ENCODE data around the gene PLK1.
A peak's percentile ranks its signal among the peaks of the same experiment; 100 is the strongest.
"Not testable (repeated sequence)": the region's sequence is repeated elsewhere in the genome, so short reads cannot be mapped to it uniquely, and the experiment has no call there.

The PLK1 gene

DNA sequence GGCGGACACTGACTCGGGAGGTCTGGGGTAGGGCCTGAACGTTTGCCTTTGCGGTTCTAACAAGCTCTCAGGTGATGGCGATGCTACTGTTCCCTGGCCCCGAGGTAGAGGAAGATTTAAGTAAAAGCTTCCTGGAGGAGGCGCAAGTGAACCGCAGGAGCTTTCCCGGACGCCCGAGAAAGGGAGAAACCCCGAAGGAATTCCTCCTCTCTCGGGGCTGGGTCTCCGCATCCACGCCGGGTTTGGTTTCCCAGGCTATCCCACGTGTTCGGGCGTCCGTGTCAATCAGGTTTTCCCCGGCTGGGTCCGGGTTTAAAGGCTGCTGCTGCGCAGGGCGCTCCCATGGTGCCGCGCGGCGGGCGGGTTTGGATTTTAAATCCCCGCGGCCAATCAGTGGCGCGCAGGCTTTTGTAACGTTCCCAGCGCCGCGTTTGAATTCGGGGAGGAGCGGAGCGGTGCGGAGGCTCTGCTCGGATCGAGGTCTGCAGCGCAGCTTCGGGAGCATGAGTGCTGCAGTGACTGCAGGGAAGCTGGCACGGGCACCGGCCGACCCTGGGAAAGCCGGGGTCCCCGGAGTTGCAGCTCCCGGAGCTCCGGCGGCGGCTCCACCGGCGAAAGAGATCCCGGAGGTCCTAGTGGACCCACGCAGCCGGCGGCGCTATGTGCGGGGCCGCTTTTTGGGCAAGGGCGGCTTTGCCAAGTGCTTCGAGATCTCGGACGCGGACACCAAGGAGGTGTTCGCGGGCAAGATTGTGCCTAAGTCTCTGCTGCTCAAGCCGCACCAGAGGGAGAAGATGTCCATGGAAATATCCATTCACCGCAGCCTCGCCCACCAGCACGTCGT, at the start of gene PLK1:
PLK1 (plus strand) TSS at position 460 of the 844 bp plus-strand sequence; CDS start at position 504, 44 bp downstream.
- peak; percentile 38 for DNase-seq

- DNase-seq, result no peak
Observed at GRCh38 chr16:23629516-23629915, 49.2 kb upstream of the PLK1 start.

DNA sequence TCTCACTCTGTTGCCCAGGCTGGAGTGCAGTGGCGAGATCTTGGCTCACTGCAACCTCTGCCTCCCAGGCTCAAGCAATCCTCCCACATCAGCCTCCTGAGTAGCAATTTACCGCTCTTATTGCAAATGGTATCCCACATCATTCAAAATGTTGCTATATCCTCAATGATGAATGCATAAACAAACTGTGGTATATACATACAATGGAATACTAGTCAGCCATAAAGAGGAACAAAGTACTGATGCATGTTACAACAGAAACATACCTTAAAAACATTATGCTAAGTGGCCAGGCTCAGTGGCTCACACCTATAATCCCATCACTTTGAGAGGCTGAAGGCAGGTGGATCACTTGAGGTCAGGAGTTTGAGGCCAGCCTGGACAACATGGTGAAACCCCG, 46.8 kb upstream of the PLK1 start:
- not testable (repeated sequence) for DNase-seq

DNA sequence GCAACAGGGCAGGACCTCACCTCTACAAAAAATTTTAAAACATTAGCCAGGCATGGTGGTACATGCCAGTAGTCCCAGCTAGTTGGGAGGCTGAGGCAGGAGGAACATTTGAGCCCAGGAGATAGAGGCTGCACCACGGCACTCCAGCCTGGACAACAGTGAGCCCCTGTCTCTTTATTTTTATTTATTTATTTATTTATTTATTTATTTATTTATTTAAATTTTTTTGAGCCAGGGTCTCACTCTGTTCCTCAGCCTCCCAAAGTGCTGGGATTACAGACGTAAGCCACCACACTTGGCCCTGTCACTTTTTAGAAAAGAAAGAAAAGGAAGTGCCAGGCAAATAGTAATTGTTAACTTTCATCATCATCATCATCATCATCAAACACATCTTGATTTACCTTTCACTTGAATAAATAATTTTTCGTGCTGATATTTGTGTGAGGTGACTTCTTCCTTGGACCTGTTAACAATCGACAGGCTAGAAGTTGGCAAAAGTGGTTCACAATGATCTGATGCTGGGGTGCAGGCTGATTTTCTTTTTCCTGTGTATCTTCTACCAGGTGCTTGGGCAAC, 44.1 kb upstream of the PLK1 start:
- DNase-seq, result no peak

GRCh38 chr16:23635958-23636357, 42.7 kb upstream of the PLK1 start:
- no peak for DNase-seq

- no peak for DNase-seq
Observed at GRCh38 chr16:23640615-23640930, 38.1 kb upstream of the PLK1 start.

DNA sequence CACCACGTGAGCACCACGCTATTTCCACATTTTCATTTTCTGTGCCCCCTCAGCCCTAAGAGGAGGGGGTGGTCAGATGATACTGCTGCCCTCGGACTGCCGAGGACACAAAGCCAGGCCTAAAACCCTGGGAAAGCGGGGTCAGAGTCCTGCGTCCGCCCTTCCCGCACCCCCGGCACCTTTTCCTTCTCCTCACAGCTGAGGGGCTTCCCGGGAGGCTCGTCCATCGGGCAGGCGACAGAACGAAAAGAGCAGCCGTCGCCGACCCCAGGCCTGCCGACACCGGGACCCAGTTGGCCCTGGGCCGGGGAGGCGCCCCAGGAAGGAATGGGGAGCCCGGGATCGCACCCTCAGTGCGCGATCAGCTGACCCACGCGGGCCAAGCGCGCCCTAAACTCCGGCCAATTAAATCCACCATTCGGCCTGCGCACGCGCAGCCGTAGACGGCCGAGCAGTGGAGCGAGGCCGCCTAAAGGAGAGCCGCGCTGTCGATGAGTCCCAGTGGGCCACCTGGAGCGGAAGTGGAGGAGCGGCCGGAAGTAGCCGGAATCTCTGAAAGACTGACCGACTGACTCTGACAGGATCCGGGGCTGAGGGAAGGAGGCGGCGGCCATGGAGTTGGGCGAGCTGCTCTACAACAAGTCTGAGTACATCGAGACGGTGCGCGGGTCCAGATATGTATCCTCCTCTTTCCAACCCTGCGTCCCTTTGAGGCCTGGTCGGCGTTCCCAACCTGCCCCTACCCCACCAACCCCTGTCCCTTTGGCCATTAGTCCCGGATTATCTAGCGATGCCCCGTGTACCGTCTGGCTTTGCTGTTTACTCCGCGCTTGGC, 37.5 kb upstream of the PLK1 start, which contains the start of the genes DCTN5 and PALB2:
DCTN5 (plus strand) TSS at position 536 of the 835 bp plus-strand sequence; CDS start at position 613, 77 bp downstream.
PALB2 (minus strand) TSS at position 380 of the 835 bp plus-strand sequence; CDS start at position 227, 153 bp downstream.
- DNase-seq, result peak; percentile 51

DNA sequence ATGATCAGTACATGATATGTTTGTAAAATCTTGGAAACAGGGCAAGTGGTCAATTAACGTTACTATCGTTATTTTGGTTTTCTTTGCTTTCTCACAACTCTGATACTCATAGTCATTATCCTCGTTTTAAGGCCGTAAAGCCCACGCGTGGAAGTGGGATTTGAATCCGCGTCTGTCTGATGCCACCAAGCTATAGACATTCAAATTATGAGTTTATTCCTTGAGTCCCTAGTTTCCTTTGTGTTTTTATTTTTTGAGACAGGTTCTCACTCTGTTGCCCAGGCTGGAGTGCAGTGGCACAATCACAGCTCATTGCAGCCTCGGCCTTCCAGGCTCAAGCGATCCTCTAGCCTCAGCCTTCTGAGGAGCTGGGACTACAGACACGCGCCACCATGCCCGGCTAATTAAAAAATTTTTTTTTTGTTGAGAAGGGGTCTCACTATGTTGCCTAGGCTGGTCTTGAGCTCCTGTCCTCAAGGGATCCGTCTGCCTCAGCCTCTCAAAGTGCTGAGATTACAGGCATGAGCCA, 36.4 kb upstream of the PLK1 start:
- no peak for DNase-seq

GRCh38 chr16:23650674-23651416, 27.8 kb upstream of the PLK1 start:
- DNase-seq, result no peak

GRCh38 chr16:23651943-23652468, 26.7 kb upstream of the PLK1 start:
- no peak for DNase-seq

DNA sequence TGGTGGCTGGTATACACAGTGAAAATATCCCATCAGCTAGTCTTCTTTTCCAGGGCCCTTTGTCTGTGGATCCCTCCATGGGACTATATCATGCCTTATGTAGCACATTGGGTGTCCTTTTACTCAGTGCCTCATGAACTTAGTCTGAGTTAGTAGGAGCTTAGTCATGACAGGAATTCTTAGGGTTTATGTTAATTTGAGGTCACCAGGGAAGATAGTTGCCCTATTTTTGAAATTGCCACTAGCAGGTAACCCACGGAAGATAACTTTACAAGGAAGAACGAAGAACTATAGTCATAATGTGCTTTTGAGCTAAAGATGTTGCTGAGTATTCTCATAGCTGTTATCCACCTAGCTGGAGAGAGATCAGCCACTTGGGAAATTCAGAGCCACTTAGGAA, 14.8 kb upstream of the PLK1 start:
- DNase-seq, result no peak

DNA sequence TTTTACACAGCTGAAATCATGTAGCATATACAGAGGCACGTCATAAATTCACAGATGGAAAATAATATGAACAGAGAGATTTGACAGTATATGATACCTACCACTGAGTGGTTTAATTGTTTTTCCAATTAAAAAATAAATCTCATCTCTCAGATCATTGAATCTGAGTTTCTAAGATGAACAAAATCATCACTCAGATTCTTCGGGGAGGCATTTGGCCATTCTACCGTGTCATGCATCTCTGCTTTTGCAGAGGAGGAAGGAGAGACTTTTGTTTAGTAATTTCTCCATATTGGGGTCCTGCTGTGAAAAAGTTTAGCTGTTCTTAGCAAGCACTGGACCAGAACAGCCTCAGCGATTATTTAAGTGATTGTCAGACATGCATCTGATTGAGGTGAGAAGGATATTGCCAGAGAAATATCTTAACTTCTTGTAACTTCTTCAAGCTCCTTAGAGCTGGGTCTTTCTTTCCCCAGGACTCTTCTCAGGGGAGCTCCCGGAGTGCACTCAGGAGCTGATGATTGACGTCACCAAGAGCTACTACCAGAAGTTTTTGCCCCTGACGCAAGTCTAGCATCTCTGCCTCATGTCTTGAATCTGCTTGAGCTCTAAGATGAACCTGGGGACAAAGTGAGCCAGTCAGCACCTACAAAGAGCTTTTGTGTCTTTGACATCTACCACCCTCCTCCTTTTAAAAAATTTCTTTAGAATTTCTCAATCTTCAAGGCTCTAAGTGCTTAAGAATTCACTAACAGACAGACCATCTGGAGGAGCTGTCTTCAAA, 11.9 kb upstream of the PLK1 start:
- no peak for DNase-seq

GRCh38 chr16:23667355-23667659, 11.4 kb upstream of the PLK1 start:
- DNase-seq, result no peak

DNA sequence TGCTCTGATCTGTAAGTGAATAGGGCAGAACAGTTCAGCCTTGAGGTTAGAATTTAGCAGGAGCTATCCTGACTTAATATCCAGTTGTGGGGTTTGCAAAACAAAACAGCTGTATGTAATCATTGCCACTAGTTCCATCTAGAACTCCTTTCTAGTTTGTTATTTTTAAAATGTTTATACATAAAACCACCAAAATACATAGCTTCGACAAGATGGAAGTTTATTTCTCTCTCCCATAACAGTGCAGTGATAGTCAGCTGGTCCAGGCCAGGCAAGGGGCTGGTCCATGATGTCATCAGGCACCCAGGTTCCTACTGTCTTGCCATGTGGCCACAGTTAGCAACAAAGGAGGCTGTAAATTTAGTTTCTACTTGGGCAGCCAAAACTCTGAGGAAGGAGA, 10.5 kb upstream of the PLK1 start:
- no peak for DNase-seq

DNA sequence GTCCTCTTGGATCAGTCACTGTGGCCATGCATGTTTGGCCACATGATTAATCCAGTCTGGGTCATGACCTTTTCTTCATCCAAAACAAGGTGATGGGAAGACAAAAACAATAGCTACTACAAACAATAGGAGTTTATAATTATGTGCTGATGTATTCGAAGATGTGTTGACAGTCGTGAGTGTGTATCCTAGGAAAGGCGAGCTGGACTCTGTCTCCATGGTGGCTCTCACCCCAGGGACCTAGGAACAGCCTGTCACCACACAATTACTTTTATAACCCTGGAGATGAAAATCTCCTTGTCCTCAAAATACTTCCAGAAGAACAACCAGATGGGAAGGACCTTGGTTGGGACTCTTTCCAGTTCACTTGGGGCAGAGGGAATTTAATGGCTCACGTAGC, 9.8 kb upstream of the PLK1 start:
- DNase-seq, result no peak

GRCh38 chr16:23670137-23670776, 8.4 kb upstream of the PLK1 start:
- DNase-seq, result no peak

DNA sequence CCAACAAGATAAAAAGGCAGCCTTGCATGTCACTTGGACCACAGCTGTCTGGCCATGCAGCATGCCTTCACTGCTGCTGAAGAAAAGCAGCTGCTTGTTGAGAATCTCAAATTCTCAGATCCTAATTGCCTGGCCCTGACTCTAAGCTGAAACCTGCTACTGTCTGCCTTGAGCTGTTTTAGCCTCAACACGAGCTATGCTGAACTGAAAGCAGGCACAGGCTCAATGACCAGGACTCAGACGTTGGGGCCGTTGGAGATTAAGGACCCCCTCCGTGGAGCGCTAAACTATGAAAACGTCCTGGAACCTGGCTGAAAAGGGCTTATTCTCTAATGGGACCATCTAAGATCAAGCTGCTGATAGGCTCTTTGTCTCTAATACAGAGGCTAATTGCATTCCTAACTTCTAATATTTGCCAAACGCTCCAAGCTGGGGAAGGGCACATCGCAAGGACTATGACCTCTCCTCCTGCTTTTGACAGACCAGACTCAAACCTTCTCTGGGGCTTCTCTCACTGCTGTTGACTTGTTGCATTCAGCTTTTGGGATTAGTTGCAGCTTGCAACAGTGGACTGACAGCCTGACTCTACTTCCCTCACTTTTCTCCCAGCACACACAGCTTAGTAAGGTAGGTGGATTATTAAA, 4.6 kb upstream of the PLK1 start:
- DNase-seq, result no peak

DNA sequence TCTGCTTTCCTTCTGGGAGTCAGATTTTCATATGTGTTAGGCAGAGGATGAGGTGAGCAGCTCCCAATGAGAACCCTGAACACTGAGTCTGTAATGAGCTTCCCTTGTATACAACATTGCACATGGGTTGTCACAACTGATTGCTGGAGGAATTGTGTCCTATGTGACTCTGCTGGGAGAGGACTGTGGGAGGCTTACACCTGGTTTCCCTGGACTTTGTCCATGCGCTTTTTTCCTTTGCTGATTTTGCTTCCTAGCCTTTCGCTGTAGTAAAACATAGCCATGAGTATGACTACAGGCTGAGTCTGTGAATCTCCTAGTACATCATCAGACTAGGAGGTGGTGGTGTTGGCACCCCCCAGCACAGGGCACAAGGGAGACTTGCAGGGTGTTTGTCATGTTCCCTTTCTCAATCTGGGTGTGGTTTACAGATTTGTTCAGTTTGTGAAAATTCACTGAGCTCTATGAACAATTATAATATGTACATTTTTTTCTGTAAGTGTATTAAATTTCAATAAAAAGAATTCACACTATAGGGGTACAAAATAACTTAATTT, 1.7 kb upstream of the PLK1 start:
- no peak for DNase-seq

DNA sequence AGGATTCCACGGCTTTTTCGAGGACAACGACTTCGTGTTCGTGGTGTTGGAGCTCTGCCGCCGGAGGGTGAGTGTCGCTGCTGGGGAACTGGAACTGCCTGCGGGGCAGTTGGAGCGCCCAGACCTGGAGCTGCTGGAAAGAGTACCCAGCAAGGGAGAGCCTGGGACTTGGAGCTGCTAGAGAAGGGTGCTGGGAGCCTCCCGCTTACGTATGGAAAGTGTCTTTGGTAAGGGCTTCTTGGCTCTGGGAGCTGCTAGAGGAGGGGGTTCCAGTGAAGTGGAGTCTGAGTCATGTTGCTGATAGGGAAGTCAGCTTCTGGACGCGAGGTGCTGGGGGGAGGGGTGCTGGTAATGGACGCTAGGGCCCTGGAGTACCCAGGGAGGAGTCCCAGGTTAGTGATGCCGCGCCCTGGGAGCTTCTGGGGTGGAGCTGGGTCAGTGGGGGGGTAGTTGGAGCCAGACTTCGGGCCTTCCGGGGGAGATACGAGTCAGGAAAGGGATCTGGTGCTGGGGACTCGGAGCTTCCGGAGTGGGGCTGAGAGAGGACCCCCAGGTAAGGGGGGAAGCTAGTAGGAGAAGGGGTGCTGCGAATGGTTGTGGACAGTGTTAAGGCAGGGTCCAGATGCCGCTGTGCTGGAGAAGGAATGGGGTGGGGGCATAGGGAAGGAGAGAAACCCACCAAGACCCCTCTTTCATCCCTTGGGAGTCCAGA, 741 bp downstream of the PLK1 start:
- DNase-seq, result no peak

- no peak for DNase-seq
Observed at GRCh38 chr16:23679986-23680336, 1.3 kb downstream of the PLK1 start.

Measured in NCI-H1417 treated with DMSO at 0.1 percent for 48 hours (cell line).